Measurements from ENCODE around the gene TOX4.
"Not testable (repeated sequence)": the region's sequence is repeated elsewhere in the genome, so short reads cannot be mapped to it uniquely, and the experiment has no call there.

Gene TOX4

DNA sequence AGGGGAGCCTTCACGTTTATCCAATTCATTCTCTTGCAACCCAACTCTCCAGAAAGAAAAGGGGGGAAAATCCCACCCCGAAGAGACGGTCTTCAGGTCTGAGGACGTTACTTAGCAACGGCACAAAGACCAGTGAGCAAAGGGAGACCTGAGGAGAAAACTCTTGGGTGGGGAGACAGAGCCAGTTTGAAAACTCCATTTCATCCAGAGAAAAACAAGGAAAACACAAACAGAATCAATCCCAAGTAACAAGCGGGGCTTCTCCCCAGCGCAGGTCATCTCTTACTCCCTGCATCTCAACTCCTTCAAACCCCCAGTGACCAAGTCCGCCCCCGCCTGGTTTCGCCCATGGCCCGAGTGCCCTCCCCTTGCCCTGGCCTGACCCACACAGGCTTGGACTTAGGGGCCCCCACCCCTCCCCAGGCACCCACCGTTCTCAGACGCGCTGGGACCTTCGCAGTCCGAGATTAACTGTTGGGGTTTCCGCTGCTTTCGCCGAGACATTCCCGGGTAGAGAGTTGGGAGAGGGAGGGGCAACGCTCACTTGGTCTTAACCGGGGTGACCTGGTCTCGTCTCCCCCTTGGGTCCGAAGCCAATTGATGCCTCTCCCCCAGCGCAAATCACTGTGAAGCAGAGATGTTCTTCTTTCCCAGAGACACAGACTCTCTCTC is 59.6 kb downstream of the TOX4 start:
- DNase-seq = no peak

DNA sequence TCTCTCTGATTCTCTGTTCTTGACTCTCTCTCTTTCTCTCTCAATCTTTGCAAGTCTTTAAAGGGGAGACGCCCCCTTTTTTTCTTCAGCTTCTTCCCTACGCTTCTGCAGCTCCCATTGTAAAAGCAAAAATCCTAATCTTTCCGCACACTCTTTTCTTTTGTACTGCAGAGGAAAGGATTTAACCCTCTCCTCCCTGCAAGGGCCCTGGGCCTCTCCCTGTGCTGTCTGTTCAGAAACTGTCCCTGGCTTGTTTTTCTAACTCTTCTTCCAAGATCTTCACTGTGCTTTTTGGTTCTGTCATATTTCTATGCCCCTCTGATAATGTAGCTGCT is 60.1 kb downstream of the TOX4 start:
- DNase-seq = no peak

DNA sequence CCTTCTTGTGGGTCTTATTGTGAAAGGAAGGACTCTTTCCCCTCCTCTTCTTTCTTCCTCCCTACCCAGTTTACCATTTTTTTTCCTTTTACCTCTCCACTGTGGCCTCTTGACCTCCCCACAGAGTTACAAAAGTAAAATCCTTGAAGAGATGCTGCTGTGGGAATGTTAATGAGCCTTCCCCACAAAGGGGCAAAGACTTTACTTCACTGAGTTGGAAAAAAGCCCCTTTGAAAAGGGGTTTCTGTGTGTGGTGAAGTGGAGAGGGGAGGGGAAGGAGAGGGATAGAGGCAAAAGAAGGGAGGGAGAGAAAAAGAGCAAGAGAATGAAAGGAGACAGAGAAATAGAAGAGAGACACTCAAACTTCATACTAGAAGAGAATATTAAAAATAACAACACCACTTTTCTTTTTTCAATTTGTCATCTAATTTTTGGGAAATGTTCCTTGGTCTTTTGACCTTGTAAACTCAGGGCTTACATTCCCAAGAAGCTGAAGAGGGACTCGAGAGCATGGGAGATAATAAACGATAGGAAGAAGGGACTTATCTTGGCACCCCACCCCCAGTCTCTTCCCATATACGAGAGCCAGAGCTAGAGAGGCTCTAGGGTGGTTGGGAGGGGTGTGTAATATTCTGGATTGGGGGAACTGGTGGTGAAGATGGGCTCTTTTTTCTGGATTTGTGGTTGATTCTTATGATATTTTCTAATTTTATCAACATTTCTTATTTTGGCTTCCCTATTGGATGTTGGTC is 62.4 kb downstream of the TOX4 start:
- DNase-seq = no peak

DNA sequence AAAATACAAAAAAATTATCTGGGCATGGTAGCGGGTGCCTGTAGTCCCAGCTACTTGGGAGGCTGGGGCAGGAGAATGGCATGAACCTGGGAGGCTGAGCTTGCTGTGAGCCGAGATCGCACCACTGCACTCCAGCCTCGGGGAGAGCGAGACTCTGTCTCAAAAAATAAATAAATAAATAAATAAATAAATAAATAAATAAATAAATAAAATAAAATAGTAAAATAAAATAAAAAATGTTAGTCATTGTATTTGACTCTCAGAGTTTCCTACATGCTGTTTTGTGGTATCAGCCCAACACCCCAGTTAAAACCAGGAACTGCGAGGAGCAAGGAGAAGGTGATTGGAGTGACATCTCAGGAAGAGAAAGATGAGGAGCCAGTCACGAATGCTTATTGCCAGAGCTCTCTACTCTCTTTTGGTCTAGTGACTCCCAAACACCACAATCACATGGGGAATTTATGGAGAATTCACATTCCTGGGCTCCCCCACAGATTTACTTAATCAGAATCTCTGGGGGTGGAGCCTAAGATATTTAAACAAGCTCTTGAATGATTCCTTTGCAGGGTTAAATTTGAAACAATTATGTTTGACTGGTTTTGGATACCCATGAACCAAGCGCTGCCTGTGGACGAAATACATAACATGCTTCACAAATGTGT is 64.5 kb downstream of the TOX4 start:
- DNase-seq = no peak

DNA sequence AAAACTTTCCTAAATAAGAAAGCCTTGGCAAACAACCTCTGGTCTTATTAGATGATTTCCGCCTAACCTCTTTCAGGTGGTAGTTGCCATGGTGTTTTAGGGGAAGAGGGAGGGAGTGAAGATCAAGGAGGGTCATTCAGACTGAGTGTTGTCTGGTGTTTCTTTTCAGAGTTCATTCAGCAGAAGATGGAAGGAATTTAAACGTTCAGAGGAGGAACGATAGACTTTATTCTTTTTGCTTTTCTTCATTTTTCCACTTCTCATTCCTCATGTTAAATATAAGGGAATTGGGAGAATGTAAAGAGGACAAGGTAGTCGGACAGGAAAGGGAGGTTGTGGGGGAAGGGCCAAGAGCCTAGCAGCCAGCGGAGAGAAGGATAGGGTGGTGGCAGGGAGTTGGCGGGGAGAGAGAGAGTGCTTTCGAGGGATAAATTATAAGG is 66.5 kb downstream of the TOX4 start:
- no peak for DNase-seq

DNA sequence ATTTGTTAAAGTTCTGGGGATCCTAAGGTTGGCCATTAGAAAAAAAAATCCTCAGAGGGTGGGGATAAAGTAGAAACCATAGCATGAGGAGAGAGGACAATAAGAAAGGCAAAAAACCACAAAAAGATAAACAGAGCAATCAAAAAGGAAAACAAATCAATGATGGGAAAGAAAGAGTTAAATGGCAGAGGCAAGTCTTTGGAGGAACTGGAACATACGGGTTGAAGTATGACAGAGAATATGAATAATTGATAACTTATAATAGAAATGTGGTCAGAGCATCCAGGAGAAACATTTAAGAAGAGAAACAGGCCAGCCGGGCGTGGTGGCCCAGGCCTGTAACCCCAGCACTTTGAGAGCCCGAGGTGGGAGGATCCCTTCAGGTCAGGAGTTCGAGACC is 67.0 kb downstream of the TOX4 start:
- DNase-seq = no peak

DNA sequence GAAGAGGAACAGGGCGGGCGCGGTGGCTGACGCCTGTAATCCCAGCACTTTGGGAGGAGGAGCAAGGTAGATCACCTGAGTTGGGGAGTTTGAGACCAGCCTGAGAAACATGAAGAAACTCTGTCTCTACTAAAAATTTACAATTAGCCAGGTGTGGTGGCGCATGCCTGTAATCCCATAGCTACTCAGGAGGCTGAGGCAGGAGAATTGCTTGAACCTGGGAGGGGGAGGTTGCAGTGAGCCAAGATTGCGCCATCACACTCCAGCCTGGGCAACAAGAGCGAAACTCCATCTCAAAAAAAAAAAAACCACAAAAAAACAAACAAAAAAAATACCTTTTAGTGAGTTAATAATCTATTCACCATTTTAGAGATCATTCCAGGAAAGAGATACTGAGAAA is 67.6 kb downstream of the TOX4 start:
- DNase-seq = not testable (repeated sequence)

Measured in CD4-positive, alpha-beta T cell treated with Interleukin-4 for 4 hours (primary cell).